Measurements from ENCODE around the gene HHIPL2. TPM values are rescaled to one million over a fixed set of nuclear protein-coding genes. Genes with fewer than 3 reads are reported as not detected.
"Not testable (repeated sequence)": the region's sequence is repeated elsewhere in the genome, so short reads cannot be mapped to it uniquely, and the experiment has no call there.

The HHIPL2 gene
- total RNA-seq, 1 experiment from 2014 or later: 1.9 TPM

DNA sequence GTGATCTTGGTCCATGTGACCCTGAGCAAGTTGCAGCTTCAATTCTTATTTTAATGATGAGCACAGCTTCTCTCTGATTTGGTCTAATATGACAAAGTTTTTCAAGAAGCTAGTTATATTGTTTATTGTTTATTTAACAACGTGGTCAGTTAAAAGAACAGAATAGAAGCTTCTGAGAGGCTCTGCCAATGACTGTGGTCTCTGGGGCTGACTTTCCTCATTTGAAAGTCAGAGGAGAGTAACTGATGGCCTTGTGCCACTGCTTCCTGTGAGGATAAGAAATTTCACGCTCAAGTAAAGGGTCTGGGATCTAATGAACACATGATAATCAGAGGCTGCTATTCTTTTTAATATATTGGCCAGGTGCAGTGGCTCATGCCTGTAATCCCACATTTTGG is 7.3 kb downstream of the HHIPL2 start:
- DNase-seq (ENCODE audit: low read depth): no peak

DNA sequence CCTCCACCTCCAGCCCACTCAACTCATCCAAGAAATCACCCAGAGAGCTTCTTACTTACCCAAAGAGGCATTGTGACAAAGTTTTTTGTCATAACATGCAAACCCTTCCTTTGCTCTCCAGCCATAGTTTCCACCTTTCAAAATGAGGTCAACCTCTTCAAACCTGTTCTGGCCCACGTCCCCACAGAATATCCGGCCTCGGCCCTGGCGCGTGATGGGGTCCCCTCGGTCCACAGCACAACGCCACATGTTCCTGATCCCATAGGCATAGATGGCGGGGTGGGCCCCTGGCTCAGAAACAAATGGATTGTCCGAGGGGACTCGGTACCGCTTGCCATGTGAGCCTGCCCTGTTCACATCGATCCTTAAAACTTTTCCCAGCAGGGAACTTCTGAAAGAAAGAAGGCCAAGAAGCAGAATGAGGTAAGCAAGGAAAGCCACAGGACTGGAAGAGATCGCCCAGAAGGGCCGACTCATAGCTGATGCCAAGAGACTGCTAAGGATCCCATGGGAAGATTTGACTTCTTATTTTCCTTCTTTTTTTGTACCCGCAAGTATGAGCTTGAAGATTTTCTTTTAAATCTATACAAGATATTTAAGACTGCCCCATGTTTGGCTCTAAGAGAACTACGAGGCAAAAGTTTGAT is 7.8 kb downstream of the HHIPL2 start:
- DNase-seq (ENCODE audit: low read depth): peak; percentile 20

DNA sequence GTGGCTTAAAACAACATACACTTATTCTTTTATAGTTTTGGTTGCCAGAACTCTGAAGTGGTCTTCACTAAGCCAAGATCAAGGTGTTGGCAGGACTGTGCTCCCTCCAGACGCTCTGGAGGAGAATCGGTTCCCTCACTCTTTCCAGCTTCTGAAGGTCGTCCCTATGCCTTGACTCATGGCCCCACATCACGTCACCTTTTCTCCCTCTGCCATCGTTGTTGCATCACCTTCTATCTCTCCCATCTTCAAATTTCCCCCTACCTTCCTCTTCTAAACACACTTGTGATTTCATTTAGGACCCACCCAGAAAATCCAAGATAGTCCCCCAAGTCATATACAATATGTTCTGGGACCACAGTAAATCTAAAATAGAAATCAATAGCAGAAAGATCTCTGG is 12.4 kb downstream of the HHIPL2 start:
- no peak for DNase-seq (ENCODE audit: low read depth)

DNA sequence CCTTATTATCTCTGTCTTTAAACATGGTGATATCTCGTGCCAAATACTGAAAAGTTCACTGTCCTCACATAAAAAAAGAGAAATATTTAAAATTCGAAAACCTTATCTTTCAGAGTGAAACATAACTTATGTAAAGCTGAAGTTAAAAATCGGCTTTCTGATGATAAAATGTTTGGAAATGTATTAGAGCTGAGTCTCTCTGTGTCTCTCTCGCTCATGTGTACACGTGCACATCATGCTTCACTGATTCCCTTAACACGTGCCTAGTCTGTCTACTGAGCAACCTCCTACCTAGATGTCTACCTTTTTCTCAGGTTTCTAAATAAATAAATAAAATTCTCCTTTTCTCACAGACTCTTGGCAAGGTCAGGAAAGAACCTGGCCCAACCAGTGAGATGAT is 17.1 kb downstream of the HHIPL2 start:
- DNase-seq (ENCODE audit: low read depth): no peak

DNA sequence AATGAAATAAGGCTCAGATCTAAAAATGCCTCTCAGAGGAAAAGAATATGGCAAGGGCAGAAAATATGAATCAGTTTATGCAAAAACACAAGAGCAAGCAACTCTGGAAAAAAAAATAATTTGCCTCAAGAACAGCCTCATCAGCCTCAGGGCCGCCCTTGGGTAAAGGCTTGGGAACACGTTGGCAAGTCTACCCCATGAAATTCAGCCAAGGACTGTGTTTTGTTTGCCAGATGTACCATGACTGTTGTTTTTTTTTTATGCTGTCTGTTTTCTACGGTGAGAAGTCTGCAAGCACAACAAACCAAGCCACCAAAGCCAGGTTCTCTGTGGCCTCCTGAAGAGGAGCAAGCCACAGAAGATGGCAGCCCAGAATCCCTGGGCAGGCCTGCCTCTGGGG is 18.0 kb downstream of the HHIPL2 start:
- DNase-seq (ENCODE audit: low read depth): no peak

DNA sequence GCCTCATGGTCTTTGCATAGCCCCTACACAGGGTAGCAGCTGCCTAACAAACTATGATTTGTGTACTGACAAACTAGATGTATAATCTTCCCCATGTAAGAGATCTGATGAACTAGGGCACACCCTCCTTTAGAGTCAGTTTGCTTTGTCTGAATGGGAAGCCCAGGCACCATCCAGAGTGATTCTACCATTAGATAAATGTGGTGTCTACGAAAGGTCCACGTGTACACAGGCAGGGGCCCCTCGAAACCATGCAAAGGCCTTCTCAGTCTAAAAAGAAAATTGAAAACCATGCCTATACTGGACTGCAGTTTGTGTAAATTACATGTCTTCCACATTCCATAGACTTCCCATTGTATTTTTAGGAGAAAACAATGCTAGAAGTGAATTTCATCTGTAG is 18.7 kb downstream of the HHIPL2 start:
- no peak for DNase-seq (ENCODE audit: low read depth)

DNA sequence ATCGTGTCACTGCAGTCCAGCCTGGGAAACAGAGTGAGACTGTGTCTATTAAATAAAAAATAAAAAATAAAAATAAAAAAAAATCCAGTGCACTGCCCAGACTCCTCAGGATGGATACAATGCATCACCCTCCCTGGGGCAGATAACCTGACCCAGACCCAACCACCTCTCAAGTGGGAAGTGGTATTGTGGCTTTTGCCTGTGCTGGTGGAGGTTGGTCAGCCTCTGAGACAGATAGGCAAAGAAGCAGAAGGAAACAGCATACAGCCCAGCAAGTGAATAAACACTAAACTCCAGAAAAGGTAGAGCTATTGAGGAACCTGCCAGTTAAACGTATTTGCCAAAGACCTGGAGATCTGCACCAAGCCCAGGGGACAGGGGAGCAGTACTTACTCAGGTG is 22.0 kb downstream of the HHIPL2 start:
- DNase-seq (ENCODE audit: low read depth): no peak

DNA sequence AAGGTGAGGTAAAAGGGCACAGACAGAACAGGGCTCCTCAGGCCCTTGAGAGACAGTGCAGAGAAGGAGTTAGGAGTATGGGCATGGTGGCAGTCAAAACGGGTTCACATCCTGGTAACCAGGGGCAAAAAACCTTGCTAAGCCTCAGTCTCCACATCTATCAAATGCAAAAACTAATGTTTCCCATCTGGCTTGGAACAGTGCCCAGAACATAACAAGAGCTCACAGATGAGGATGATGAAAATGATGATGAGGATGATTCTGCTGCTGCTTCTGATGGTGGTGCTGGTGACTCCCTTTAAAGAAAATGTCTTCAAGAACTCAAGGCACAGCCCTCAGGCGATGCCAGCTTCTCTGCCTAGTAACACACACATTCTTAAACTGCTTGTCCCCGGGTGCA is 24.1 kb downstream of the HHIPL2 start:
- DNase-seq (ENCODE audit: low read depth): no peak

DNA sequence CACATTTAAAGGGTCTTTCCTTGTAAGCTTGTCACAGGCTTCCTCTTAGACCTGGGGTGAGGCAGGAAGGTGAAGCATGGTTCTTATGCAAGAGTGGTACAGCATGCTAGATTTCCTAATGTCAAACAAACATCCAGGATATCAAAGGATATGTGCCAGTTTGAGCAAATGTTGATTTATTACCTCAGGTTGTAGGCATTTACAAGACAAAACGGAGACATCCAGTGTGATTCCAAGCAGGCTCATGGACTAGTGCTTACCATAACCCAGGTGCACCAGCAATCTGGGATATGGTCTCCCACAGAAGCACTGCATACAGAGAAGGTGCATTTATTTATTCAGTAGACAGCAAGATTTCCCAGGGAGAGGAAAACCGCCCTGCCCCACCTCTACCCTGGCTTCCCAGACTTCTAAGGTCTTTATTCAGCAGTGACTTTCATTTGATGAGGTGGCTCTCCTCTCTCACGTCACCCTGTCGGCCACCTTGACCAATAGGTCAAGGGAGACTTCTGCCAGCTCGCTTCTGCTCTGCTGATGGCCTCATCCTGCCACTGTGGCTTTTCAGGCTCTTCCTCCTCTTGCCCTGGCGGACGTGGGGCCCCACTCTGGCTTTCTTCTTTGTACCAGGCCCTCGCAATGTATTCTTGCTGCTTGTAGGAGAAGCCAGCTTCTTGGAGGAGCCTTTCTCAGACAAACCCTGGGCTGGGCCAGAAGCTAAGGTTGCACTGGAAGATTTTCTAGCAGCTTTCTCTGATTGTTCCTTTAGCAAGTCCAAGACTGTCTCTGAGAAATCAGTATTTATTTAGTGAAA is 25.6 kb downstream of the HHIPL2 start:
- no peak for DNase-seq (ENCODE audit: low read depth)

DNA sequence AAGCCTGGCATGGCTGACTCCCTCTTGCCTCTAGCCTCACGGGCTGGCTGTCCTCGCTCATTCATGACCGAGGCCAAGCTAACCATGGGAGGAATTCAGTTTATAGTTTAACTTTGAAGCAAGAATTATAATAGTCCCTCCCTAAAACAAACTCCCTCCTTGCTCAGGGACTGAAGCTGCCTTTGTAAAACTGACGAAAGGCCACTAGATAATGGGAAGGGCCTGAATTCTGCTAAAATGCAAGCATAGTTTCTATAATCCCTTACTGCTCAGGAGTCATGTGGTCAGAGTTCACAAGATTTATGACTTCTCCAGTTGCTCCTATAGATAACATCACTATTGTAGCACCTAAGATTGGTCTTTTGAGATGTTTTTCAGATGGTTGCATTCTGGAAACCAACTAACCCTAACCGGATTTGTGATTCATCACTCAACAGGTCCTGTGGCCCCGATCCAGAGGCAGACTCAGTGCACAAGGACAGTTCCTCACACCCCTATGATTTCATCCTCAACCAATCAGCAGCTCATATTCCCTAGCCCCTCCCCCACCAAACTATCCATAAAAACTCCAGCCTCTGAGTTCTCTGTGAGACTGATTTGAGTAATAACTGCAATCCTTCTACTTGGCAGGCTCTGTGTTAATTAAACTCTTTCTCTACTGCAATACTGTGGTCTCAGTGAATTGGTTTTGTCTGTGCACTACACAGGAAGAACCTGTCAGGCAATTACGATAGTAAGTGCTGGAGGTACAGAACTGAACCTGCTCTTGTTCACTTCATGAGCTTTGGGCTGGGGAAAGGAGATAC is 26.4 kb downstream of the HHIPL2 start:
- DNase-seq (ENCODE audit: low read depth): peak; percentile 90

DNA sequence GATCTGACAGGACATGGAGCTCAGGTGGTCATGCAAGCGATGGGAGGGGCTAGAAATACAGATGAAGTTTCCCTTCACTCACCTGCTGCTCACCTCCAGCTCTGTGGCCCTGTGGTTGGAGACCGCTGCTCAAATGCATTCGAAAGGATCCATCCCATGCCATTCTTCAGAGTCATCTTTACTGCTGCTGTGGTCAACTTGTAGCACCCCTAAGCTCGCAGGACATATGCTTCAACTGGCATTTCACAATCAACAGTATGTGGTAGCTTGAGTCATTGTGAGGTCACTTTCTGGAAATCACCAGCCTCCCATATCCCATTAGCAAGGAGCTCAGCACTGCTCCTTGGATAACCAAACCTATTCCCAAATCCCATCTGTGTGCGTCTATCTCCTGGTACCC is 58.4 kb downstream of the HHIPL2 start:
- DNase-seq (ENCODE audit: low read depth): peak; percentile 85

DNA sequence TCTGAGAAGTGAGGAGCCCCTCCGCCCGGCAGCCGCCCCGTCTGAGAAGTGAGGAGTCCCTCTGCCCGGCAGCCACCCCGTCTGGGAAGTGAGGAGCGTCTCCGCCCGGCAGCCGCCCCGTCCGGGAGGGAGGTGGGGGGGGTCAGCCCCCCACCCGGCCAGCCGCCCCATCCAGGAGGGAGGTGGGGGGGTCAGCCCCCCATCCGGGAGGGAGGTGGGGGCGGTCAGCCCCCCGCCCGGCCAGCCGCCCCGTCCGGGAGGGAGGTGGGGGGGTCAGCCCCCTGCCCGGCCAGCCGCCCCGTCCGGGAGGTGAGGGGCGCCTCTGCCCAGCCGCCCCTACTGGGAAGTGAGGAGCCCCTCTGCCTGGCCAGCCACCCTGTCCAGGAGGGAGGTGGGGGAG is 60.1 kb downstream of the HHIPL2 start:
- not testable (repeated sequence) for DNase-seq (ENCODE audit: low read depth)

DNA sequence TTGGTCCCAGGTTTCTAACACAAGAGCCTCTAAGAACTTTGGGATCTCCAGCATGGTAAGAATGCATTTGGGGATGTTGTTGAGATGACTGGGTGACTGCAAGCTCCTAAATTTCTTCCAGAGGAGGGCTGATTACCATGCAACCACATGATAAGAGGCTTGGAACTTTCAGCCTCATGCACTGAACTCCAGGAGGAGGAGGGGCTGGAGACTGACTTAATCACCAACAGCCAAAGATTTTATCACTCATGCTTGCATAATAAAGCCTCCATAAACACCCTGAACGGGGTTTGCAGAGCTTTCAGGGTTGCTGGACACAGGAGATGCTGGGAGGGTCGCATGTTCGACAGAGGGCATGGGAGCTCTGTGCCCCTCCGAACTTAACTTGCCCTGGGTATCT is 63.9 kb downstream of the HHIPL2 start:
- DNase-seq (ENCODE audit: low read depth): peak; percentile 22

DNA sequence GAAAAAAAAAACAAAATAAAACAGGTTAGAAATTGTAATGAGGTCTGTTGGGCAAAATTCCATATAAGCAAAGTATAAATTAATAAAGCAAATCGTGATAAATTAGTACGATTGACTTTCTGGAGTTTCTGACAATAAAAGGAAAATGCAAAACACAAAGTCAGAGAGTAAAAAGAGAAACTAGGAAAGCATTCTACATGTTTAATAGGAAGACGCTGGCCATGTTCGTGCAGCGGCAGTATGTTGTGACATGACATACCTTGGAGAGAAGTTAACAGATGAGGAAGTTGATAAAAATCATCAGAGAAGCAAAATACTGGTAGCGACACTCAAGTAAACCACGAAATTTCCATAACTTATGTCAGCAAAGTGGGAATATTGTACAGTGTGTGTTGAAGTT is 68.3 kb downstream of the HHIPL2 start:
- DNase-seq (ENCODE audit: low read depth): not testable (repeated sequence)

DNA sequence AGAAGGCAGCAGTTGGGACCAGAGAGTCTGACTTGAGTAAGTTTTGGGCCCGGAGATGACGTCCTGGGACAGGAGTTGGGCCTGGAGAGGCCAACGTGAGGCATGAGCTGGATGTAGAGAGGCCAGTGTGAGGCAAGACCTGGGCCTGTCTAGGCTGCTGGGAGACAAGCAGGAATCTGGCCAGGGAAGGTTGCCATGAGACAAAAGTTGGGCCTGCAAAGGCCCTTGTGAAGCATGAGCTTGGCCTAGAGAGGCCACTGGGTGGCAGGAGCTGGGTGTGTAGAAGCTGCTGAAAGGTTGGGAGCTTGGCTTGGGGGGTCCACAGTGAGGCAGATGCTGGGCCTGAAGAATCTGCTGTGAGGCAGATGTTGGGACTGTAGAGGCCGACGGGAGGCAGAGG is 71.5 kb downstream of the HHIPL2 start:
- DNase-seq (ENCODE audit: low read depth): not testable (repeated sequence)

DNA sequence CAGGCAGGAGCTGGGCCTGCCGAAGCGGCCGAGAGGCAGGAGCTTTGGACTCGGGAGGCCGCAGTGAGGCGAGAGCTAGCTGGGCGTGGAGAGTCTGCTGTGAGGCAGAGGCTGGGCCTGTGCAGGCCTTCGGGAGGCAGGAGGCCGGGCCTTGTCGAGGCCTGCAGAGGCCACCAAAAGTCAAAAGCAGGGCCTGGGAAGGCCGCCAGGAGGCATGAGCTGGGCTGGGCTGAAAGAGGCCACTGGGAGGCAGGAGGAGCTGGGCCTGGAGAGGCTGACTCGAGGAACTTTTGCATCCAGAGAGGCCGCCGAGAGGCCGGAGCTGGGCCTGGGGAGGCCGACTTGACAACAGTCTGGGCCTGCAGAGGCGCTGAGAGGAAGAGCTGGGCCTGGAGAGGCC is 74.2 kb downstream of the HHIPL2 start:
- DNase-seq (ENCODE audit: low read depth): not testable (repeated sequence)

DNA sequence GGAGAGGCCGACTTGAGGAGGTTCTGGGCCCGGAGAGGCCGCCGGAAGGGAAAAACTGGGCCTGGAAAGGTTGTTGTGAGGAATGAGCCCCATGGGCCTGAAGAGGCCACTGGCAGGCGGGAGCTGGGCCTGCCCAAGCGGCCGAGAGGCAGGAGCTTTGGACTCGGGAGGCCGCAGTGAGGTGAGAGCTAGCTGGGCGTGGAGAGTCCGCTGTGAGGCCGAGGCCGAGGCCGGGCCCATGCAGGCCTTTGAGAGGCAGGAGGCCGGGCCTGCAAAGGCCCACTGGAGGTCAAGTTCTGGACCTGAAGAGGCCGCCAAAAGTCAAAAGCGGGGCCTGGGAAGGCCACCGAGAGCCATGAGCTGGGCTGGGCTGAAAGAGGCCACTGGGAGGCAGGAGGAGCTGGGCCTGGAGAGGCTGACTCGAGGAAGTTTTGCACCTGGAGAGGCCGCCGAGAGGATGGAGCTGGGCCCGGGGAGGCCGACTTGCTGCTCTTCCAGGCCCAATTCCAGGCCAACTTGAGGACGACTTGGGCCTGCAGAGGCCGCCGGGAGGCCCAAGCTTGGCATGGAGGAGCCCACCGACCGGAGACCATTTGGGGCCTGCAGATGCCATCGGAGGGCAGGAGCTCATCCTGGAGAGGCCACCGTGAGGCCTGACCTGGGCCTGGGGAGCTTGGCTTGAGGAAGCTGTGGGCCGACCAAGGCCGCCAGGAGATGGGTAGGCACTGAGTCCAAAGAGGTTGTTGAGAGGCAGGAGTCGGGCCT is 74.9 kb downstream of the HHIPL2 start:
- DNase-seq (ENCODE audit: low read depth): not testable (repeated sequence)
